ENCODE measurements around the gene DMKN.

DNA sequence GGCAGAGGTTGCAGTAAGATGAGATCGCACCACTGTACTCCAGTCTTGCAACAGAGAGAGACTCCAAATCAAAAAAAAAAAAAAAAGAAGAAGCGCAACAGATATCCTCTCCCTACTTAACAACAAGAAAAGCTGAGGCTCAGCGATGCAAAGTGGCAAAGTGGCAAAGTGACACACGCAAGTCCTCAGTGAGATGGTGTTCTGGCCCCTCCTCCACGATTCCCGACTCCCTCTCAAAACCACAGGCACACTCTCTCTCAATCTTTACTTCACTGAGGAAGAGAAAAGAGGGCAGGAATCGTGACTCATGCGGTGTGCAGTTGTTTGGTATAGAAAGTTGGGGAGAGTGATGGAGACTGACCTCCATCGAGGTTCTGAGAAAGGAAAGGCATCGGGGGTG, 52.8 kb downstream of the DMKN start:
- TF ChIP-seq, protein P1, sequence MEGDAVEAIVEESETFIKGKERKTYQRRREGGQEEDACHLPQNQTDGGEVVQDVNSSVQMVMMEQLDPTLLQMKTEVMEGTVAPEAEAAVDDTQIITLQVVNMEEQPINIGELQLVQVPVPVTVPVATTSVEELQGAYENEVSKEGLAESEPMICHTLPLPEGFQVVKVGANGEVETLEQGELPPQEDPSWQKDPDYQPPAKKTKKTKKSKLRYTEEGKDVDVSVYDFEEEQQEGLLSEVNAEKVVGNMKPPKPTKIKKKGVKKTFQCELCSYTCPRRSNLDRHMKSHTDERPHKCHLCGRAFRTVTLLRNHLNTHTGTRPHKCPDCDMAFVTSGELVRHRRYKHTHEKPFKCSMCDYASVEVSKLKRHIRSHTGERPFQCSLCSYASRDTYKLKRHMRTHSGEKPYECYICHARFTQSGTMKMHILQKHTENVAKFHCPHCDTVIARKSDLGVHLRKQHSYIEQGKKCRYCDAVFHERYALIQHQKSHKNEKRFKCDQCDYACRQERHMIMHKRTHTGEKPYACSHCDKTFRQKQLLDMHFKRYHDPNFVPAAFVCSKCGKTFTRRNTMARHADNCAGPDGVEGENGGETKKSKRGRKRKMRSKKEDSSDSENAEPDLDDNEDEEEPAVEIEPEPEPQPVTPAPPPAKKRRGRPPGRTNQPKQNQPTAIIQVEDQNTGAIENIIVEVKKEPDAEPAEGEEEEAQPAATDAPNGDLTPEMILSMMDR (IDR thresholded peaks at IDR 0.05): no peak
- TF ChIP-seq POLR2AphosphoS5 (IDR thresholded peaks at IDR 0.05; ENCODE audit: low read depth, low read length) (no peak), TCF7L2 (IDR thresholded peaks at IDR 0.05; ENCODE audit: low read depth, low read length) (no peak), REST (IDR thresholded peaks at IDR 0.05; ENCODE audit: insufficient read depth in 1 of 2, low read depth in 2 of 2, low read length in 1 of 2) (no peak)

Data from Panc1 (cell line).